NCI-H345 (cell line): Measurements from ENCODE around the gene GRPEL1.

Source experiments
- DNase-seq: peaks from one replicate; lab custom pipeline; 2025; lab: John Stamatoyannopoulos, UW

GRPEL1 gene

GRCh38 chr4:7063362-7063761 lies 4.5 kb downstream of the GRPEL1 start:
- no peak for DNase-seq

GRCh38 chr4:7062816-7063215 lies 5.0 kb downstream of the GRPEL1 start:
- DNase-seq = no peak

DNA sequence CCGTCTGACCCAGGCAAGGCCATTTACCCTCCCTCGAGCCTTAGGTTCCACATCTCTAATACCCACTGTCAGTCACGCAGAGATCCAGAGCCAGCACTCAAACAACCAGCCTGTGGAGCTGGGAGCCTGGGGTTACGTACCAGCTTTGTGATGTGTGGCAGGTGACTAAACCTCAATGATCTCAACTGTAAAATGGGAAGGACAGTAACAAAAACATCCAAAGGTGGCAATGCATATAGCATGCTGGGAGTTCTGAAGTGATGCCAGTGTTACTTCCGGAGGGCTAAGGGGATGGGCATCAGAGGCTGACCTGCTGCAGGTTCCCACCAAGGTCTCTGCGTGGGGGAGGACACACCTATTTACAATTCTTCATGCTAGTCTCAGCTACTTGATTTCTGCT lies 6.0 kb downstream of the GRPEL1 start:
- no peak for DNase-seq

DNA sequence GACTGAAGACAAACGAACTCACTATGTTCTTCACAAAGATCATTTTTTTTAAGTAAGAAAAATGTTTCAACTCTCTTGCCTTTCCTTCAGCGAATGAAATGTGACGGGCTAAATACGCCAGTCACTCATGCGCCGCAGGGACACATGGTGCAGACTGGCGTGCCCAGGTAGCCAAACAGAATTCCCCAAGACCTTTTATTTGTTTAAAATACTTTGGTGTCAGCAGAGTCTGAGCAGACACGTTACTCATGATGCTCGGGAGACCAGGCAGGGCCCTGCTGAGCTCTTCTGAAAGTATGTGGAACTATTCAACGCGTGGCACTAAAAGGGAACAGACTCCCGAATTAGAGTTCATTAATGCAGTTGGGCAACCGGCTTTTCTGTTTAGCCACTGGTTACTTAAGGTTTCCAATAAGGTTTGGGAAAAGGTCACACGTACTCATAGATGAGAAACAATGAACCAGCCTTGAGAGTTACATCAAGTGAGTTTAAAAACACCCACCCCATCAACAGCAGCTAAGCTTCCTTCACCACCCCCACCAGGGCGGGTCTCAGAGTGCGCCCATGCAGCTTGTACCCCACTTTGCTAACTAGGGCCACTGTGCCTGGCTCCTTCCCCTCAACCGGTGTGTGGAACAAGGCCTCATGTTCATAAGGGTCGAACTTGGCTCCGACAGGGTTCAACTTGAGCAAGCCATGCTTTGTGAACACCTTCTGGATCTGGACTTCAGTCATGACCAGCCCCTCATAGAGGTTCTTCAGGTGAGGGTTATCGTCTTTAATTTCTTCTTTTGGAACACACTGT lies 7.3 kb downstream of the GRPEL1 start:
- no peak for DNase-seq

DNA sequence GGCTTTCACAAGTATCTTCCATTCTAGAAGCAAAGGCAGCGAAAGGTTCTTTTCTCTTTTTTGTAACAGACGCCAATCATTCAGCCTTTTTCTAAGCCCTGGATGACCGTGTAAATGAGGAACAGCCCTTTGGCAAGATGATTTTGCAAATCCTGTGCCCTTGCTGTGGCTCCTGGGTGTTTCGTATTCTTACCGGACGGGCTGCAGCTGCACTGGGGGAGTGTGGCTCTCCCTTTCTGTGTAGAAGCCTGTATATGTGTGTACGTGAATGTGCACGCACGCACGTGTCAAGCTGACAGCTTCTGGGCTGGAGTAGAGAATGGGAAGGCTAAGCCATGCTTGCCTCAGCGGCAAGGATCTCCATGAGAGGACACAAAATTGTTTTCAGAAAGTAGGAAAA lies 8.2 kb downstream of the GRPEL1 start:
- no peak for DNase-seq

DNA sequence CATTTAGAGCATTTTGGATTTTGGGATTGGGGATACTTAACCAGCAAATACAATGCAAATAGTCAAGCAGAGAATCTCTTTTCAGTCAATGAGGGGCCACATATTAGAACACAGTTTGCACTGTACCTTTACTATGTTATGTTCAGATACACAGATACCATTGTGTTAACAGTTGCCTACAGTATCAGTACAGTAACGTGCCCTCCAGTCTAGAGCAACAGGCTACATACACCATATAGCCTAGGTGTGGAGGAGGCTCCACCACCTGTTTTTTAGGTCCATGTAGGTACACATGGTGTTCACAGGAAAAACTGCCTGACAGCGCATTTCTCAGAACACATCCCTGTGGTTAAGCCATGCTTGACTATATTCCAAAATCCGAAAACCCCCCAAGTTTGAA lies 9.1 kb downstream of the GRPEL1 start:
- no peak for DNase-seq

- no peak for DNase-seq
Measured at GRCh38 chr4:7055990-7056325, 11.9 kb downstream of the GRPEL1 start.

DNA sequence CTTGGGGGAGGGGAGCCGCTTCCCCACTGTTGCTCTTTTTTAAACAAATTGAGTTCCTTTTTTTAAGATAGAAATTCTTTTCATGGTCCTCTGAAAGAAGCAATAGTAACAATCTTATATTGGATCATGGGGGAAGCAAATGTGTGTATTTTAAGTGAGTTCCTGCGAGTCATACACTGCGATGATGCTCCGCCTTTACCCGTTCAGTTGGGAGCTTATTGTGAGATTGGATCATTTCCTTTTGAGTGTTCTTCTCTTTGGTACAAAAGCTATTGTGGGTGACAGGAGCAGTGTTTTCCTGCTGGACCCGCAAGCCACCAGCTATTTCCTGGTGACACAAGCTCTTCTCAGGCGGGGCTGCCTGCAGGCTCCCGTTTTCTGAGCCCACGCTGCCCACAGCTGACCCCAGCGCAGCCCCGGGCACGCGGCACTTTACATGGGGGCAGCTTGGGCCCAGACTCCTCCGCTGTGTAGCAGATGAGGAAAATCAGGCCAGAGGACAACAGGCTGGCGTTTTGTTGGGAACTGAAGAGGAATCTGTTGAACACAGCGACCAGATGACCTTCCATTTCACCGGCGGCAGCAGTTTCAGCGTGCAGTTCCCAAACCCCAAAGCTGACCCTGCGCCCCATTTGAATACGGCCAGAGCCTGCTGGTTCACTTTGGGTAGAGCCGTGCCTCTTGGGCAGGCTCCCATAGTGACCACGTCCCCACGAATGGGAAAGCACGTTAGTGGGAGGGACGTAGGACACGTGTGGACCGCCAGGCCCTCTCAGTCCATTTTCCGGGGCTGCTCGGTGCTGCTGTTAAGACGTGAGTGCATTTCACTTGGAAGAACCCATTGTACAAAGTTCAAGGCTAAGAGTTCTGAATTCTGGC lies 12.5 kb downstream of the GRPEL1 start:
- DNase-seq = no peak

- DNase-seq = no peak
Measured at GRCh38 chr4:7054106-7054880, 13.6 kb downstream of the GRPEL1 start.

GRCh38 chr4:7052923-7053715 lies 14.7 kb downstream of the GRPEL1 start:
- no peak for DNase-seq

- no peak for DNase-seq
Measured at GRCh38 chr4:7052313-7052712, 15.6 kb downstream of the GRPEL1 start.

GRCh38 chr4:7051905-7052304 lies 16.0 kb downstream of the GRPEL1 start:
- no peak for DNase-seq

DNA sequence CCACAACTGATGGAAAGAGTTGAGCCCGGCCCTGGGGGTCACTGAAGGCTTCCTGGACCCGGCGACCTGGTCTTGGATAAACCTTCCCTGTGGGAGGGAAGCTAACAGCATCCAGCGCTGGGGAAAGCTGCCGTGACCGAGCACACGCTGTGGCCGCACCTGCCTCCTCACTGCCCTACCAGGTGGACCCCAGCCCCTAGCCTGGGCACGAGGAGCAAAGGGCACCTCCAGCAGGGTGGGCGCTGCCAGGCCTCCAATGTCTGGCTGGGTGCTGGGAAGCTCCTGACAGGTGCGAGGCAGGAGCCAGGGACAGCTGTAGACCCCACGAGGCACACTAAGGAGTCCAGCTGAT lies 16.7 kb downstream of the GRPEL1 start:
- no peak for DNase-seq

- DNase-seq = no peak
Measured at GRCh38 chr4:7050481-7051143, 17.3 kb downstream of the GRPEL1 start.

DNA sequence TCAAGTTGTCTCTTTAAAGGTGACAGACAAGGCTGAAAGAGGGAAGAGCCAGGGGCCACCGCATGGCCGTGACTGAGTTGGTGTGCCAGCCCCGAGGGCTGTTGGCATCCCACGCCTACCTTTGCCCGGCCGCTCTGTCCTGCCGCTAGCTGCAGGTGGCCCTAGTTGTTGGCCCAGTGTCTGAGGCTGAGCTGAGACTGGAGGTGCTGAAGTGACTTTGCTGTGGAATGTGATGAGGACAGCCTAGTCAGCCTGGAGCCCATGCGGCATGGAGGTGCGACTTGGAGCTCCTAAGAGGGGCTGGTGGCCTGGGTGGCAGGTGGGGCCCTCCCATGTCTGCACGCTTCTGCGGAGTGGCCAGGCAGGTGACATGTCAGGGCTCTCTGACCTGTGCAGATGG lies 18.1 kb downstream of the GRPEL1 start:
- no peak for DNase-seq

- DNase-seq = no peak
Measured at GRCh38 chr4:7049295-7049694, 18.6 kb downstream of the GRPEL1 start.

GRCh38 chr4:7048642-7049041 lies 19.2 kb downstream of the GRPEL1 start:
- no peak for DNase-seq

DNA sequence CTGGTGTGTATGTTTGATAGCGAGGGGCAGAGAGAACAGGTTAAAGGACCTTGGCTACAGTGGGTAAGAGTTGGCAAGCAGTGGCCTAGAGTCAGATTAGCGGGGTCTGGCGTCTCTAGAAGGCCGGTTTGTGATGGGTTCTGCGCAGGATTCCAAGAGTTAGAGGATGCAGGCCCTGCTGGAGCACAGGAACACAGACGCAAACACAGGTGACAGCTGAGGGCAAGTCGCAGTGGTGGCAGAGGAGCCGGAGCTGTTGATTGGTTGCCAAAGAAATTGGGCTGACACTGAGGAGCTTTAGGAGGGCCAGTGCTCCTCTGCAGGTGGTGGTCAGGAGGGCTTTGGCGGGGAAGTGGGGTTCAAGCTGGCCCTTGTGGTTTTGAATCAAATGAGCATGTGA lies 20.9 kb downstream of the GRPEL1 start:
- no peak for DNase-seq

DNA sequence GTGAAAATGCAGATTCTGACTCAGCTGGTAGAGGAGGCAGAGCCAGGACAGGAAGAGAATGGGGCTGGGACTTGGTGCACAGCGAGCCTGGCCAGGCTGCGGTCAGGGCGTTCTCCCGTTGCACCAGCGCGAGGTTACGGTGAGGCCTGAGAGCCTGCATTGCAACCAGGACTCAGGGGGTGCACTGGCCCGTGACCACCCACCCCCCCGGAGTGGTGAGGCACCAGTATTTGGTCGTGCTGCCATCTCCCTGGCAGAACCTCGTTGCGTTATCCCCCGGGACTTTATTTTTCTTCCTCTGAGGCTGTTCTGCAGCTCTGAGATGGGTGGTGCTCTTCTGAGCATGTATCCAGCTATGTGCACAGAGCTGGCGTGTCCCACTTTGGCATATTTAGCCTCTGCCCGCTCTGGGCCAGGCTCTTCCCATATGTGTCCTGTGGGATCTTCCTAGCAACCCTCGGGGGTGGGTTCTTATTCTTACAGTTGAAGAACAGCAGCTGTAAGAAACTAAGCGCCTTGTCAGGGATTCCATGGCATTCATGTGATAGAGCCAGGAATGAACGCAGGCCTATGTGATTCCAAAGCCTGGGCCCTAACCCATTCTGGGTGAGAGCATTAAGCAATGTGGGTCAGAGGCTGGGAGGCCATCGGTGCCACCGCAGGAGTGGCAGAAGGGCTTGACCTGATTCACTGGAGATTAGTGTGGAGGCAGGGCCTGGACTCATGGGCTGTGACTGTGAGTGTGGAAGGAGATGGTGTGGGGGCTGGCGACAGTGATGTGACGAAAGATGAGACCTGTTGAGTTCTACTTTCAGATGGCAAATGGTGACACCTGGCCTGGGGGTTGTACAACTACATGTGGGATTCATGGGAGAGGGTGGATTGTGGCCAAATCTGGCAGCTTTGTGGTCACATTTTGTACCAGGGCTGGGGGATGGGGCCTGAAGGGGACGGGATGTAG lies 21.6 kb downstream of the GRPEL1 start:
- DNase-seq = no peak

- DNase-seq = no peak
Measured at GRCh38 chr4:7045553-7045952, 22.3 kb downstream of the GRPEL1 start.
